NT2/D1 (cell line): ENCODE data around the gene NDUFA12.

ENCODE experiments used
- SUZ12 ChIP-seq: IDR thresholded peaks from 2 replicates; pipeline ENCODE4 v1.6.1; 2011; ENCODE audit not compliant: insufficient read length, insufficient read depth; ENCODE audit errors: extremely low read depth
- YY1 ChIP-seq: IDR thresholded peaks from 2 replicates; pipeline ENCODE4 v1.6.1; 2011; ENCODE audit not compliant: insufficient read length, insufficient read depth
- ZNF274 ChIP-seq: IDR thresholded peaks from 2 replicates; pipeline ENCODE4 v1.6.1; 2011; ENCODE audit warnings: mild to moderate bottlenecking, low read depth, low read length

DNA sequence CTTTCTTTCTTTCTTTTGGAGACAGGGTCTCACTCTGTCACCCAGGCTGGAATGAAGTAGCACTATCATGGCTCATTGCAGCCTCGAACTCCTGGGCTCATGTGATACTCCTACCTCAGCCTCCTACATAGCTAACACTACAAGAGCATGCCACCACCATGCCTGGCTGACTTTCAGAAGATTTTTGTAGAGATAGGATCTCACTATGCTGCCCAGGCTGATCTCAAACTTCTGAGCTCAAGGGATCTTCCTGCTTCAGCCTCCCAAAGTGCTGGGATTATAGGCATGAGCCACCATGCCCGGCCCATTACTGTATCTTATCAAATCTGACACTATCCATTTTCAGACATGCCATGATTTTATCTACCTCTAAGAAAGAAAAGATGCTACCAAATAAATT is 31.6 kb downstream of the NDUFA12 start:
- no peak for TF ChIP-seq ZNF274
- TF ChIP-seq YY1: no peak
- no peak for TF ChIP-seq SUZ12
